Mucosa of descending colon (tissue), 3 donors: ENCODE measurements around the gene PRDX6. TPM values are rescaled to one million over a fixed set of nuclear protein-coding genes. Genes with fewer than 3 reads are reported as not detected.
A peak's percentile ranks its signal among the peaks of the same experiment; 100 is the strongest.

Experiments
- ATAC-seq: fragments of 200-7000 bp; cut with Tn5 transposase; one replicate; pipeline ENCODE4 v1.9.1; 2020; ENCODE audit warnings: mild to moderate bottlenecking, moderate library complexity
- DNase-seq, 3 donors: peaks; one replicate each; pipeline ENCODE4 v3.0.0-alpha.2; 2020
- H3K36me3 ChIP-seq: fragments of 200-600 bp; one replicate; pipeline ENCODE4 v1.8.0; 2021; ENCODE audit warnings: low read depth, mild to moderate bottlenecking
- H3K4me1 ChIP-seq: fragments of 200-600 bp; one replicate; pipeline ENCODE4 v1.8.0; 2021; ENCODE audit warnings: low read depth, mild to moderate bottlenecking
- H3K4me3 ChIP-seq: fragments of 200-600 bp; one replicate; pipeline ENCODE4 v1.8.0; 2021; ENCODE audit warnings: mild to moderate bottlenecking
- H3K9me3 ChIP-seq: fragments of 200-600 bp; one replicate; pipeline ENCODE4 v1.8.0; 2021; ENCODE audit warnings: mild to moderate bottlenecking
- intact Hi-C, 2 donors: fragments of 100-400 bp; cut with DNase I in 1 of 2; cut with micrococcal nuclease in 1 of 2; formaldehyde crosslinking; loops; one replicate each; pipeline versions ENCODE4 v1.11.0 to v1.11.1; 2022; cut with DNase I, micrococcal nuclease
- total RNA-seq, 3 donors: library from RNA; stranded (reverse); fragmentation: NEBNext Ultra II Directional in 2 of 3; extraction: Animal tissue kit (Norgen Biotek cat#: 25700) in 2 of 3; gene quantifications; one replicate each; pipeline versions ENCODE4 v1.2.1 to v1.2.4, GENCODE V29; 2021 to 2023
- TF ChIP-seq, protein P1 (sequence below): fragments of 200-600 bp; IDR thresholded peaks from one replicate; pipeline ENCODE4 v1.8.0; 2022; ENCODE audit warnings: antibody characterized with exemption, mild to moderate bottlenecking
- donor health status: DM: no; HTN: no; CAD: no; lungs with moderate emphysema.
- donor health status: DM: no; HTN: no; CAD: no.
- donor health status: DM: no; HTN: yes; CAD: no.

PRDX6 gene
- total RNA-seq, 3 donors from 2014 or later: 398 to 884 (median 511) TPM

DNA sequence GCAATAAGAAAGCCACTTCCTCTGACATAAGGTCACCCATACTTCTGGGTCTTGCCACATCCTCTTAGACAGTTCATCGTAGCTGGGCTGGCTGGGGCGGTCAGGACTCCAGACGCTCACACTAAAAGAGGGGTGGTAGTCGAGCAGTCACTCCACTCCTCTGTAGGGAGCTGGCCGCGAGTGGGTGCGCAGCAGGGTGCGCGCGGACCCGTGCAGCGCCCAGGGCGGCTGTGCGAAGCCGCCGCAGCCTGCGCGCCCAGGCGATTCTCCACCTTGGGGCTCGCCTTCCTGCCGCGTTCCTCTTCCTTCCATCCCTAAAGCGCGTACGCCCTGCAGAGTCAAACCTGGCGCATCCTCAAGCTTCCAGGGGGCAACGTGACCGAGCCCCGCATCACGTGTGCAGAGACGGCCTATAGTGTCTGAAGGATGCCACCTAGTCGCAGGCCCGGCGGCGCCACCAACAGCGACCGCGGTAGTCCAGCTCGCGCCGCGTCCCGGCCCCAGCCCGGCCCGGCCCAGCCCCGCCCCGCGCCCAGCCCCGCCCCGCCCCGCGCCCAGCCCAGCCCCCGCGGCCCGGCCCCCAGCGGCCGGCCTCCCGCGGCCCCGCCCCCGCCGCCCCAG lies 360 bp upstream of the PRDX6 start:
- Histone ChIP-seq H3K36me3 (peaks cover 2% of the 10 kb centered on the region), H3K4me1 (peaks cover 36% of the 10 kb centered on the region), H3K9me3 (no peaks in the 10 kb centered on the region), H3K4me3 (peak overlapping the region; percentile 50)
- ATAC-seq: peak; percentile 90
- intact Hi-C loops: loop anchor here in 1 of 2 donors (5.0 kb wide), 1 partner anchor 44 kb away; no protein-coding TSS in a partner anchor
- DNase-seq: peak; percentile 92 to 95 (median 93)
- TF ChIP-seq, protein P1, sequence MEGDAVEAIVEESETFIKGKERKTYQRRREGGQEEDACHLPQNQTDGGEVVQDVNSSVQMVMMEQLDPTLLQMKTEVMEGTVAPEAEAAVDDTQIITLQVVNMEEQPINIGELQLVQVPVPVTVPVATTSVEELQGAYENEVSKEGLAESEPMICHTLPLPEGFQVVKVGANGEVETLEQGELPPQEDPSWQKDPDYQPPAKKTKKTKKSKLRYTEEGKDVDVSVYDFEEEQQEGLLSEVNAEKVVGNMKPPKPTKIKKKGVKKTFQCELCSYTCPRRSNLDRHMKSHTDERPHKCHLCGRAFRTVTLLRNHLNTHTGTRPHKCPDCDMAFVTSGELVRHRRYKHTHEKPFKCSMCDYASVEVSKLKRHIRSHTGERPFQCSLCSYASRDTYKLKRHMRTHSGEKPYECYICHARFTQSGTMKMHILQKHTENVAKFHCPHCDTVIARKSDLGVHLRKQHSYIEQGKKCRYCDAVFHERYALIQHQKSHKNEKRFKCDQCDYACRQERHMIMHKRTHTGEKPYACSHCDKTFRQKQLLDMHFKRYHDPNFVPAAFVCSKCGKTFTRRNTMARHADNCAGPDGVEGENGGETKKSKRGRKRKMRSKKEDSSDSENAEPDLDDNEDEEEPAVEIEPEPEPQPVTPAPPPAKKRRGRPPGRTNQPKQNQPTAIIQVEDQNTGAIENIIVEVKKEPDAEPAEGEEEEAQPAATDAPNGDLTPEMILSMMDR: no peak

DNA sequence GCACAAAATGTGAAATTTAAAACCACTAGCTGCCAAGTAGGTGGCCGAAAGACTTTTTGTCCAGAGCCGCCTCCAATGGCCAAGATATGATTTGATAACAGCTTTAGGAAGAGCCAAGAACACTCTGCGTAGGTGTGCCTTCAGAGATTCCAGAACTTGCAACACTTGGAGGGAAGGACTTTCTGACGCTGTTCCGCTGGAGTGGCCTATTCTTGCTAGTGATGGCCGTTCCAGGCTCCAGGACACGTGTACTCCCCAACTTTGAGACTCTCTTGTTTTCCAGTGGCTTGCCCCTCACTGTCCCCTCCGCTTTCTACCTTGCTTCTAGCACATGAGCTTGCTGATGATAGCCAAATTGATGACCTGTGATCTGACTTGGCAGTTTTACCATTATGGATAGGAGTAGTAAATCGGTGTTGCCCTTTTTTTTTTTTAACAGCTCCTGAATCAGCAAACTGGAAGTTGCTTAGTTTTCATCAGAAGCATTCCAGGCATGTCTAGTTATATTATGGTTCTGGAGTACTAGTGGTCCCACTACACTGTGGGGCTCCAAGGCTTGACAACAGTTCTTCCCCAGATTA lies 1.0 kb downstream of the PRDX6 start:
- ATAC-seq (peak; percentile 25), DNase-seq (peak in 2 of 3 donors; percentile 43 to 57)
- Histone ChIP-seq H3K4me1 (peaks cover 33% of the 10 kb centered on the region), H3K36me3 (peaks cover 15% of the 10 kb centered on the region), H3K9me3 (no peaks in the 10 kb centered on the region), H3K4me3 (peak overlapping the region; percentile 87)
- intact Hi-C loops: loop anchor here in 1 of 2 donors (5.0 kb wide), 1 partner anchor 46 kb away; no protein-coding TSS in a partner anchor
- TF ChIP-seq, protein P1: no peak

DNA sequence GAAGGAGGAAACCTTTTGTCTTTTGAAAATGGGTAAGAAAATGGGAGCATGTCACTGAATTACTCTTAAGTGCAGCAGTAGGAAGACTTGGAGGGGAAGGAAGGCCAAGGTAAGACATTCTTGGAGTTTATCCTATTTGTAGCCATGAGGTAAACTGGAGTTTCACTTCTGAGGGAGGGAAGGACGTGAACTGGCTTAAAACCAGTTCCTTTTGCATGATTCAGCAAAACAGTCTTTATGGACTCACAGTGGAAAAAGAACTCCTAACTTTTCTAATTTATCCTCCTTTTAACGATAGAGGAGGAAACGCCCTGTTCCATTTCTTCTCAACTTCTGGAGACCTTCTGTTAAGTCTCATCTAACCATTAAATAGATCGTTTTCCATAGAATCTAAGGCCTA lies 2.5 kb downstream of the PRDX6 start:
- intact Hi-C loops: loop anchor here in 1 of 2 donors (5.0 kb wide), 1 partner anchor 47 kb away; no protein-coding TSS in a partner anchor
- H3K4me1 ChIP-seq: peaks cover 20% of the 10 kb centered on the region
- no peaks in the 10 kb centered on the region for H3K9me3 ChIP-seq
- H3K36me3 ChIP-seq: peaks cover 16% of the 10 kb centered on the region
- DNase-seq (no peak), ATAC-seq (no peak)
- no peak overlapping the region for H3K4me3 ChIP-seq
- TF ChIP-seq, protein P1: no peak

DNA sequence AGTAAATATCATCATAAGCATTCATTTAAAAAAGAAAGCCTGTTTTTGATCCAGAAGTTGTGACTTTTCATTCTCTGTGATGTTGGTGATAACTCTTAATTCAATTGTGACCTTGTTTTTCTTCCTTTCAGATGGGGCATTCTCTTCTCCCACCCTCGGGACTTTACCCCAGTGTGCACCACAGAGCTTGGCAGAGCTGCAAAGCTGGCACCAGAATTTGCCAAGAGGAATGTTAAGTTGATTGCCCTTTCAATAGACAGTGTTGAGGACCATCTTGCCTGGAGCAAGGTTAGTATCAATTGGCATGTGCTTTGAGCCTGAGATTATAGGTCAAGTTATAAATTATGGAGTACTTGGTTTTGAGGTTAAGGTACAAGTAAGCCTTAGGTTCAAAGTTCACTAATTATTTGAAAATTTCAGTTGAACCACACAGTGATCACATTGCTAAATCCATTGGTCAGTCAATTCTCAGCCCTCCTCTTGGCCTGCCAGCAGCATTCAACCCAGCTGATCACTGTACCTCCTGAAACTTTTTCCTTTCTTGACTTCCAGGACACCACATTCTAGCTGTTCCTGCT lies 4.1 kb downstream of the PRDX6 start:
- peaks cover 16% of the 10 kb centered on the region for H3K36me3 ChIP-seq
- H3K9me3 ChIP-seq: no peaks in the 10 kb centered on the region
- TF ChIP-seq, protein P1: no peak
- DNase-seq (no peak), ATAC-seq (no peak)
- H3K4me1 ChIP-seq: peaks cover 14% of the 10 kb centered on the region
- intact Hi-C loops: no loop called here
- no peak overlapping the region for H3K4me3 ChIP-seq

DNA sequence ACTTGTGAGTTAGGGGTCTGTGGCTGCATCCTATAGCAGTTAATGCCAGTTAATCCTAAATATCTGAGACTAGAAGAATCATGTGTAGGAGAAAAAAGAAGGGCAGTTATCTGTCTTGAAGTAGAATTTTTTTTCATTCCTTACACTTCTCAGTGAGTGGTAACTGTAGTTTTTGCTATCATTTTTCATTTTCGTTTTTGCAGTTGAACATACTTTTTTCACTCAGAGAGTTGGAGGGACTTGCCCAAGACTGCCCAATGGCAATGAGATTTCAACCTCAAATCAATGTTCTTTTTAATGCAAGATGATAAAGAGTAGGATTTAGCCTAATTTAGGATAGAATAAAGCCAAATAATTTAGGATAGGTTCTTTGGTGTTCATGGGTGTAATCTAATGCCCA lies 5.5 kb downstream of the PRDX6 start:
- no peaks in the 10 kb centered on the region for H3K9me3 ChIP-seq
- ATAC-seq (no peak), DNase-seq (no peak)
- peaks cover 23% of the 10 kb centered on the region for H3K36me3 ChIP-seq
- H3K4me3 ChIP-seq: no peak overlapping the region
- peaks cover 14% of the 10 kb centered on the region for H3K4me1 ChIP-seq
- TF ChIP-seq, protein P1: no peak
- intact Hi-C loops: no loop called here
